Measurements from ENCODE around the gene EPHB2. TPM values are rescaled to one million over a fixed set of nuclear protein-coding genes. Genes with fewer than 3 reads are reported as not detected.
"Not testable (repeated sequence)": the region's sequence is repeated elsewhere in the genome, so short reads cannot be mapped to it uniquely, and the experiment has no call there.

EPHB2 gene
- polyA plus RNA-seq, 4 donors: 10.8 to 15.9 (median 12.5) TPM

- no peak for DNase-seq (ENCODE audit: low read depth in 4 of 4, low spot score in 3 of 4)
These were observed 22.2 kb upstream of the EPHB2 start for GRCh38 chr1:22688466-22688865.

- peak in 1 of 4 donors; percentile 53 for DNase-seq (ENCODE audit: low read depth in 4 of 4, low spot score in 3 of 4)
These were observed 21.1 kb upstream of the EPHB2 start for GRCh38 chr1:22689505-22689904.

- no peak for DNase-seq (ENCODE audit: low read depth in 4 of 4, low spot score in 3 of 4)
These were observed 19.4 kb upstream of the EPHB2 start for GRCh38 chr1:22691031-22691753.

- DNase-seq (ENCODE audit: low read depth in 4 of 4, low spot score in 3 of 4): no peak
These were observed 16.5 kb upstream of the EPHB2 start for GRCh38 chr1:22694172-22694571.

- DNase-seq (ENCODE audit: low read depth in 4 of 4, low spot score in 3 of 4): no peak
These were observed 14.0 kb upstream of the EPHB2 start for GRCh38 chr1:22696610-22697009.

GRCh38 chr1:22697980-22698379 lies 12.7 kb upstream of the EPHB2 start:
- no peak for DNase-seq (ENCODE audit: low read depth in 4 of 4, low spot score in 3 of 4)

- DNase-seq (ENCODE audit: low read depth in 4 of 4, low spot score in 3 of 4): no peak
These were observed 10.7 kb upstream of the EPHB2 start for GRCh38 chr1:22699681-22700520.

GRCh38 chr1:22702296-22703085 lies 8.1 kb upstream of the EPHB2 start:
- no peak for DNase-seq (ENCODE audit: low read depth in 4 of 4, low spot score in 3 of 4)

- peak; percentile 68 to 73 (median 72) for DNase-seq (ENCODE audit: low read depth in 4 of 4, low spot score in 3 of 4)
These were observed 6.1 kb upstream of the EPHB2 start for GRCh38 chr1:22704440-22705067.

GRCh38 chr1:22705586-22705985 lies 5.1 kb upstream of the EPHB2 start:
- DNase-seq (ENCODE audit: low read depth in 4 of 4, low spot score in 3 of 4): no peak

- DNase-seq (ENCODE audit: low read depth in 4 of 4, low spot score in 3 of 4): not testable (repeated sequence)
These were observed 4.5 kb upstream of the EPHB2 start for GRCh38 chr1:22706100-22706499.

GRCh38 chr1:22708777-22709176 lies 1.9 kb upstream of the EPHB2 start:
- DNase-seq (ENCODE audit: low read depth in 4 of 4, low spot score in 3 of 4): no peak

- DNase-seq (ENCODE audit: low read depth in 4 of 4, low spot score in 3 of 4): no peak
These were observed 1.4 kb upstream of the EPHB2 start for GRCh38 chr1:22709227-22709626.

GRCh38 chr1:22709891-22710700 lies 543 bp upstream of the EPHB2 start:
- peak in 2 of 4 donors; percentile 35 to 50 for DNase-seq (ENCODE audit: low read depth in 4 of 4, low spot score in 3 of 4)

- no peak for DNase-seq (ENCODE audit: low read depth in 4 of 4, low spot score in 3 of 4)
These were observed 432 bp downstream of the EPHB2 start for GRCh38 chr1:22711071-22711470.

GRCh38 chr1:22711591-22712501 lies 1.2 kb downstream of the EPHB2 start:
- DNase-seq (ENCODE audit: low read depth in 4 of 4, low spot score in 3 of 4): no peak

GRCh38 chr1:22712502-22713271 lies 2.0 kb downstream of the EPHB2 start:
- no peak for DNase-seq (ENCODE audit: low read depth in 4 of 4, low spot score in 3 of 4)

GRCh38 chr1:22714455-22714854 lies 3.8 kb downstream of the EPHB2 start:
- DNase-seq (ENCODE audit: low read depth in 4 of 4, low spot score in 3 of 4): no peak
